Inflammatory macrophage treated with lipopolysaccharide for 4 hours (primary cell): ENCODE data around the gene NLGN1.
A peak's percentile ranks its signal among the peaks of the same experiment; 100 is the strongest.

Experiments used
- DNase-seq: peaks from one replicate; pipeline ENCODE4 v3.0.0-alpha.2; 2020

Gene NLGN1

DNA sequence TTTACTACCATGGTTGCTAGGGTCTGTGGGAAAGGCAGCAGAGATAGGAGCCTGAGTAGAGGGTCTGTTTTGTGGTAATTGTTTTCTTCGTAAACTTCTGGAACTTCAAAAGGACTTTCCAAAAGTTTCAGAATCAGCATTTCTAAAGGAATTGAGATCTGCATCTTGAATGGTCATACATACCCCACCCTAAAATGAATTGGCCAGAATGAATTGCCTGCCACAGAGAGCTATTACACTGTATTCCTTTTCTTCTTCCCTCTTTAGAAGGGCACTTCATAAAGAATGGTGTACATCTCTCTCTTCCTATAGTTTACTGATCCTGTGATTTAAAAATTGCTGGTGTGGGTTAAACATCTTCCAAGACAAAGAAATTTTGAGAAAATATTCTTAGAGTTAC, 525.7 kb downstream of the NLGN1 start:
- no peak for DNase-seq

DNA sequence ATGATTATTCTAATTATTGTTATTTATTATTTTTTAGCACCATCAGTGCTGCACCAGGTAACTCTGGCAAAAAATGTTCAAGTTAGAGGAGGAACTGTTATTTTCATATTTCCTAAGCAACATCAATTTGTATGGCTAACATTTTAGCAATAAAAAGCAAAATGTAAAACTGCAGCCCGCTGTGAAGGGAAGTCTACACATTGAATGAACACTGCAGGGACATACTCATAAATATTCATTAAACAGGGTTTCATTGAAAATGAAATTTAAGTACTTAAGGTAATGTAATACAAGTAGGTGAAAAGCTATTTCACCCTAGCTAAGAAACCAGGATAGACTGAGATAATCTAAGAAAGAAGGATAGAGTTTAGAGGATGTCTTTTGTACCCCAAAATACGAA, 532.7 kb downstream of the NLGN1 start:
- DNase-seq = no peak

DNA sequence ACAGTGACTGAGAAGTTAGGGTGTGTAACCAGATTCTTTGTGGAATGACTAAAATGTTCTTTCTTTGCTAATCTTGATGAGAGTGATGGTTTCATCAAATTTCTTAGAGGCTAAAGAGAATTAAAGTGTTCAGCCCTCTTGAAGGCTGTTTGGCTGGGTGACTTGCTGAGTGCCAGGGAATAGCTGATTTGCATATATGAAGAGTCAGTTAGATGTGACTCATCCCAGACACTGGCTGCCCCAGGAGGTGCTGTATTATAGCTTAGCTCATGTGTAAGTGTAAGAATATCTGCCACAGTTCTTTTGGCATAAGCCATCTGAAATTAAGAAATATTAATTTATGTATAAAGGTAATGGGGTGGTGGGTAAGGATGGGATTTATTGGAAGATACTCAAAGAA, 535.1 kb downstream of the NLGN1 start:
- DNase-seq = peak; percentile 0

DNA sequence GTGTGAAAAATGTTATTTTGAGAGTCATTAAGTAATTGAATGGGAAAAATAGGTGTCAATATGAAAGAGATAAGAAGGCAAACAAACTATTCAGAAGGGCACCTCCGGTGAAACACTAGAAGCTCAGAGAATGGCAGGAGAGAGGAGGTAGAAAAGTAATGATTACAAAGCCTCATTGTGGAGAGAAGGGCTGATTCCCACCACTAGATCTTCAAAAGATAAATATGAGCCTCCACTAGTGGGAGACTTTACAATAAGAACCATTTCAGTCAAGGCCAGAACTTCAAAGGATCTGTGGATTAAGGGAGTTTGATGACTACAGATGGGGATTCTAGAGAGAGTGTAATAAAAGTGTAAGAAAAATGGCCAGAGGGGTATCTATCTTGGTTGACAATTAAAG, 535.6 kb downstream of the NLGN1 start:
- no peak for DNase-seq

DNA sequence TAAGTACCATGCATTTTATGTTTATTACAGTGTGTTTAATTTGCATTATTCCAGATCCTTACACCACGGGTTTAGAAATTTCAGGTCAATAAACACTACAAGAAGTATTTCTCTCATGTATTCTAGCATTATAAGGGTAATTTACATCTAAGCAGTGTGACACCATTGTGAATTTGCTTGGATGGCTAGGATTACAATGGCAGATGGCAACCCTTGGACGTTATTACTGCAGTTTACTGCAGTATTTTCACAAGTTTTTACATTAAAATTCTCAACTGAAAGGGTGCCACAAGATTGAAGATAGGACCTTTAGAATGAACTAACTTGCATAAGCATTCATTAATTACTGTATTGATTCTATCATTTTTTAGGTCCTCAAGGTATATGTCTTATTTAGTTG, 538.8 kb downstream of the NLGN1 start:
- DNase-seq = no peak

DNA sequence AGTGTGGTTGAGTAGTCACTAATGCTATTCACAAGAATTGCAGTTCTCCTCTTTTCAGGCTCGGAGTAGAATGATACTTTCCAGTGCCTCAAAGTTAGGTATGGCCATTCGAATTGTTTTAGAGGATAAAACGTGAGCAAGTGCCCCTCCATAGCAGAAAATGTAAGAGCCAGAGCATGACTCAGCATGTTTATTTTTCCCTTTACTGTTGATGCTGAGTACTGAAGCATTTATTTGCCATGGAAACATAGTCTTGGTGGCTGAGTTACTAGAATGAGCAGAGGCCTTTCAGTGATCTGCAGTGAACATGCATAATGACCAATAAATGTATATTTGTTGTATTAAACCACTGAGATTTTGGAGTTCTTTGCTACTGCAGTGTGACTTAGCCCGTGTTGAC, 540.6 kb downstream of the NLGN1 start:
- DNase-seq = no peak

DNA sequence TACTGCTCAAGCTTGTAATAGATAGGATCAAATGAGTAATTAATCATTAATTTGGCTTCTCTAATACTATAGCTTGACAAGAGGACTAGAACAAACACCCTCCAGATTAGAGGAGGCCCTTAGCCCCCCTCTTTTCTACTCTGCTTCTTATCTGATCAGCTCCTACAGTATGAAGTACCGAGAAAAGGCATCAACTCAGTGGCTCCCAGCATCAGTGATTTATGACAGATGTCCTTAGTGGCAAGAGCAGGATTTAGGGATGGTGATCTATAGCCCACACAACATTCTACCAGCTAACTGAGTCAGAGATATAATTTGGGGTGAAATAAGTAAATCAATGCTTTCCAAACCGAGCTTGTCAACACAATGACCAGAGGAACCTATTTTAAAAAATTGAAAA, 541.1 kb downstream of the NLGN1 start:
- DNase-seq = no peak

DNA sequence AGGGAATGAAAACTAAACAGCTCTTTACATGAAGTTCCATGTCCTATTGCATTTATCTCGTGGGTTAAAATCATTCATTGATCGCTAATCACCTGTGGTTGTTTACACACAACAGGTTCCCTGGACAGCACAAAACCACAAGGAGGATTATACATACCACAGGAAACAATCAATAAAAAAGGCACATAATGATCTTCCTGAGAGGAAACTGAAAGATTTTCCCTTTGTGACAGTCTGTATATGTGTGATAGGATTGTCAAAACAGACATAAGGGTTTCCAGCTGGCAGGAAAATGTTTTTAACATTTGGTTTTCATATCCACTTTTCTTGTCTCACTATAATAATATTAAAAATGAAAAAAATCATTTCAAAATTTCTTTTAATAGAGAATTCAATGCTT, 541.8 kb downstream of the NLGN1 start:
- DNase-seq = no peak

DNA sequence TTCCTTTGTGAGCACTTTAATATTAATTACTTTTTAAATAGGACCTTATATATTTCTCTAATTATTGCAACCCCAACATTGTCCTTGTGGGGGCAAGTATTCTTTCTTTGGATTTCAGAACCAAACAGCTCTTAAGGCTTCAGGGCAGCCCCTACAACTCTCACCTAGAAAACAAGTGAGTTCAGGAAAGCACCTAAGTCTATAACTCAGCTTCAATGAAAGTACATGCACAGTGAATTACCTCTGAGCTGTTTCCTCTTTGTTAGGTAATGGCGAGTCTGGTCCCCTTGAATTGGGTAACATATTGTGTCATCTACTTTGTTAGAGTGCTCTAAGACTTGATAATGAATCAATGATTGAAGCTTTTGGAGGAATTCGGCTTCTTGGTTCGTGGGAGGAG, 545.7 kb downstream of the NLGN1 start:
- DNase-seq = no peak

DNA sequence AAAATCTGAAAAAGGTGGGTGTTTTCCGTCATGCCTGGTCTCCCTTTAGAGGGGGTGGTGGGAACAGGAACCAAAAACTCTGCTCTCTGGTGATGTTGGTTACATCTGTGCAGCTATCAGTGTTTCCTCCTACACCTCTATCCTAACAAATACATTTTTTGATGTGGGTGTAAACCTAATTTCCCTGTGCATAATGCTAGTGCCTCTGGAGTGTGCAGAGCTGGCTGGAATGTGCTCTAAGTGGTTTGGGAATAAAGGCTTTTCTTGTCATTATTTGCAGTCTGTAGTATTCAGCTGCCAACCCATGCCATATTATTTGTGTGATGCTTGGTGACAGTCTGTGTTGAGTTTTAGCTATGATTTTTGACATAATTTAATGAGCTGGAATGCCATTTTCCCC, 547.6 kb downstream of the NLGN1 start:
- DNase-seq = no peak

DNA sequence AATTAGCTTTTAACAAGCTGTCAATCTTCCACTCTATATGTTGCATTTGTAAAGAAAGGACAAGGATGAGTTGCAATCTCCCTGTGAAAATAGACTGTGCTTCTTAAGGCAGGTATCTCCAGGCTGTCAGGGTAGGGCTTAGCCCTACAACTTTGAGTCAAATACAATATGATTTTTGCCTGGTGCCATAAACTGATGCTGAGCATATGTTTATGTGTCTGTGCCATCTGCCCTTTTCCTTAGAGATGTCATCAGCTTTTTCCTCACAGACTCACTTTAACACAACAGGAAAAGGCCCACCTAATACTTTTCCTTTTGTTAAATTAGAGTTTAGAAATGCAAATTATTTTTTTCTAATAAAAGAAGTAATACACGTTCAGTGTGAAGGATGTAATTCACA, 548.3 kb downstream of the NLGN1 start:
- DNase-seq = no peak

DNA sequence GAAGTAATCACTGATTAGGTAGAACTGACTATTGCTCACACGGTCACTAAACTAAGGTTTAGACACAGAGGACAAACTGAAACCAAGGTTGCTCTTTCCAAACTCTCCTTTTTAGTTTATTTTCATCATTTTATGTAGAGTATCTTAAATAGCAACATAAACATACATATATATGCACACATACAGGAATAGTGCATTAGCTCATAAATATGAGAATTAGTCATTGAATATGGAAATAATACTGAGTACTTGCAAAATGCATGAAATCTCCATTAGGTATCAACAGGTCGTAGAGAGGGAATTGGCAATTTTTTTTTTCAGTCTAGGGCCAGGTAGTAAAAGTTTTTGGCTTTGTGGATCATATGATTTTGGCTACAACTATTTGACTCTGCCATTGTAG, 557.1 kb downstream of the NLGN1 start:
- DNase-seq = no peak

DNA sequence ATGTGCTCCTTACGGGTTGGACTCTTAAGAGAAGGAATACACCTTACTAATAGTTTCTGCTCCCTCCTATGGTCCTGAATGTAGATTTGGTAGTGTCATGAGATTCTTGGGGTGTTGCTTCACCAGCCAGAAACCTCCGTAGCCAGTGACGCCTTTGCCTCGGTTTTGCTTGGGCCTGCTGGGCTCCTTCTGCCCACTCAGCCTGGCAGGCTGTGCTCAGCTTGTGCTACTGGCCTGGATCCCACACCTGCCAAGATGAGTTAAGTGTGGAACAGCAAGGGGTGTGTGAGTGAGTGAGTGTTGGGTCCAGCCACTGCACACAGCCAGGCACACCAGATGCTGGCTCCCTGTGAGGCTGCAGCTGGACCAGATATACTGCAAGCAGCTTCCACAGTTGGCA, 560.1 kb downstream of the NLGN1 start:
- no peak for DNase-seq

DNA sequence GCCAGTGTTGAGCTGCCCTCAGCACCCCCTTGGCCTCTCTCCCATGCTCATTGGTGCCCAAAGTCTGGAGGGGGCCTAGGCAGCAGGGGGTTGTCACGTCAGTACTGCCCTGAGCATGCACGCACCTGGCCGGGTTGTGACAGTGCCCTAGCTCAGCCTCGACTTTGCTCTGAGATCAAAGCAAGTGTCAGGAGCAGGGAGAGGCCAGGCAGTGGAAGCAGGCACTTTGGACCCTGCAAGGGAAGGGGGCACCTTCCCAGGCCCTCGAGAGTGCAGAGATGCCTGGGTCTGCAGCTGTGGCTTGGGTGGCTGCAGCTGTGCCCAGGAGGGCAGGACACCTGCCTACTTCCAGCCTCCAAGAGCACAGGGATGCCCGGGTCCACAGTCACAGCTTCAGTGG, 561.3 kb downstream of the NLGN1 start:
- DNase-seq = no peak

DNA sequence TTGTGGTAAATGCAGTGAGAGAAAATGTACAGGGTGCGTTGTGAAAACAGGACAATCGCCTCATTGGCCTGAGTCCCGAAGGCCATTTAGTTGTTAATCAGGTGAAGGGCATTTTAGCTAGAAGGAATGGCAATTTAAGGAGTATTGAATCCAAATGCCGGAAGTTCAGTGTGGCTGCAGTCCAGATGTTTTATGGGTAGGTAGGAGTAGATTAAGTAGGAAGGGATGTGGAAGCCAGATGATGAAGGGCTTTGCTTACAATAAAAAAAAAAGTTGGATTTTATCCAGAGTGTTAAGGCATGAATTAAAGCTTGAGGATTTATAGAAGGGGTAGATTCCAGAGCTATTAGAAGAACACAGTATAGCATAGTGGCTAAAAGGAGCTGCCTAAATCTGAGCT, 572.7 kb downstream of the NLGN1 start:
- no peak for DNase-seq

DNA sequence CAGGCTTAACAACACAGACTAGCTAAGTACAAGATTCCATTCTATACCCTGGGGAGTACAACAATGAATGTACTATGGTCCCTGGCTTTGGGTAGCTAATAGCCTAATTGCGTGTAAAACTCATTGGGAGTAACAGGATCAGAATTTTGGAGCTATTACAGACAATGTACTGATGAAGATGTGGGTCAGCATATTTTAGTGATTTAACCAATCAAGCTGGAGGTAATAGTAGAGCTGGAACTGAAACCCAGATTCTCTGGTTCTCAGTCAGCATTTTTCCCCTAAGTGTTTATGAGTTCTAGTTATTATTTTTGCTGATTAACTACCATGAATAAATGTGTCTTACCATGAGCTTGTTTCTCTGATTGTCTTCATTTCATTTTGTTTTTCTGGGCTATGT, 578.7 kb downstream of the NLGN1 start:
- no peak for DNase-seq

DNA sequence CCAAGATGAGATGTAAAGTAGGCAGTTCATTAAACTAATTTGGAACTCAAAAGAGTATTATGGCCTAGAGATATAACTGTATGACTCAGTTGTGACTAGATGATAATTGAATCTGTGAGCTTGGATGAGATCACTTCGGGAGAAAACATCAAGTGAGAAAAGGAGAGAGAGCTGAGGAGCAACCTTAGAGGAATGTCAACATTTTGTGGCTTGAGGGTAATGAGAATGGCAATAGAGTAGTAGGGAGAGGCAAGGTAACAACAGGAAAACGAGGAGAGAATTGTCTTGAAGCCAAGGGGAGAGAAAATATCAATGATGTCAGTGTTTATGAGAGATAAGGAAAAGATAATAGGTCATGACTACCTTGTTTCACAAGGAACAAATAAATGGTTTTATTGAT, 580.2 kb downstream of the NLGN1 start:
- DNase-seq = no peak

DNA sequence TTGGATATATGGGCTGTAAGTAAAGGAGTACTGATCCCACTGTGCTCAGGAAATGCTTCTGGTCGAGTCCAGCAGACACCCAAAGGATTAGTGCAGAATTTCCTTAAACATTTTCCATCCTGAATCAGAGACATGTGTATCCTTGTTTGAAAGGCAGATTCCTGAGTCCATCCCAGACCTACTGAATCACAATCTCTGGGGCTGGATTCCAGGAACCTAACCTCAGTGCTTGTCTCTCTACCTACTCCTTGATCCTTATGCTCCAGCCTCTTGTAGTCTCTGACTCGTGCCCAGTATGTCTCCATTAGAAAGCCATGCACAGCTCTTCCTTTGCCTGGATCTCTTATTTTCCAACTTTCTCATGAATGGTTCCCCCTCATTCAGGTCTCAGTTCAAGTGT, 585.8 kb downstream of the NLGN1 start:
- no peak for DNase-seq

DNA sequence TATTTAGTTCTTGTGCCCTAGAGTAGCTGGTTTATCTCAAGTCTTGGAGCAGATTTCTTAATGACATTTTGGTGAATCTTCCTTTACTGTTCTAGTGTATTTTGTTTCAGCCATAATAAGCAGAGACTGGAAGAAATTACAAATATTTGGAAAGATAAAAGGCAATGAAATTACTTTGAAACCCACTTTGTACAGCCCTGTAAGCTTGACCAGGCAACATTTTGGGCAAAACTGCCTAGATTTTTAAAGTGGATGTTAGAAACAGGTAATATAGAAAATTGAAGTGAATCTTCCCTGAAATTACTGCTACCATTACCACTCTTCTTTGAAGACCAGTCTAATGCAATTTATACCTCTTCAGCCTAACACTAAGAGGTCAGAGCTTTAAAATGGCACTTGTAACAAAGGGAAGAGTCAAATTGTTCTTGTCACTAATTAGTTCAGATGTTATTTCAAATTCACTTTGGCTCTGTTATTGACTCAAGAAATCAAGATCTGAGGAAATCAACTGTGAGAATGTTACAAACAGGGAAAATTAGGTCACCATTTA, 589.4 kb downstream of the NLGN1 start:
- DNase-seq = no peak

DNA sequence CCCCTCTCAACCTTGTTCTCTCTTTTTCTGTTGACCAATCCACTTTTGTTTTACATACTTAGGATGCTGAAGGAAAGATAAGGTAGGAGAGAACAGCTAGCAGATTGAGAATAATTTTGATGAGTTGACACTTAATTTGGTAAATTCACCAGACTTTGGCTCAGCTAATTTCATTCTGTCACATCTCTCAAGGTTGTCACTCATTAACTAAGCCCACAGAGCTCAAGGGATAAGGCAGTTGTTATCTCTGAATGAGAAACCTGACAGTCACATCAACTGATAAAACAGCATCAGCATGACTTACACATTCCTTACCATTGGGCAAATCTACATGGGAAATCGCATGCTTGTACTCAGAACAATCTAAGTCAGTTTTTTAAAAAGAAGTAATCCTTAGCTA, 591.4 kb downstream of the NLGN1 start:
- no peak for DNase-seq

DNA sequence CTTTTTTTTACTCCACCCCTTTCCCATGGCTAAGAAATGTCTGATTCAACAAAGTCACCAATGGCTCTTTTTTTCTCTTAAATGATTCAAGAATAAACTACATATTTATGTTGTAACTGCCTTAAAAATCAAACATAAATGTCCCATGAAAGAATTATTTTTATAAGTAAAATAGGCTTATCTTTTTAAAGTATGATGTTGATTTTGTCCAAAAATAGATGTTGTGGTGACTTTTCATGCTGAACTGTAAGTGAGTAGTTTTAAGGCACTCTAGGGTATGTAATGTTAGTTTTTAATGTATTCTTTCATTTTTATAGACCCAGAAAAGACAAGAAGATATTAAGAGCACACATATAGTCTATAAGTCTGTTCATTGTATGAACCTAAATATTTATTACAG, 594.9 kb downstream of the NLGN1 start:
- no peak for DNase-seq

DNA sequence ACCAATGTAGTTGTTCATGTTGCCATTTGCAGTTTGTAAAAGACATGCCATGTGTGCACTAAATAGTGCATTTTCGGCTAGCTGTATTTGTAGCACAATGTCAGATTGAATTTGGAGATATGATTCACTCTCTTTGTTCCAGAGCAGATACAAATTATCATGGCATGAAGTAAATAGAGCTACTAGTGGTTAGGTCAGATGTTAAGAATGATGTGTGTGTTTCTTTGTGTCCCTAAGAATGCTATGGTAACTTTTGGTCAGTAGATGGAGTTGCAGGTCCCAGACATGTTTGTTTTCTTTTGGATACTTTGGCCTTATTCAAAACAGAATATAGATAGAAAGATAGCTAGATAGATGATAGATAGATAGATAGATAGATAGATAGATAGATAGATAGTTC, 595.8 kb downstream of the NLGN1 start:
- no peak for DNase-seq

DNA sequence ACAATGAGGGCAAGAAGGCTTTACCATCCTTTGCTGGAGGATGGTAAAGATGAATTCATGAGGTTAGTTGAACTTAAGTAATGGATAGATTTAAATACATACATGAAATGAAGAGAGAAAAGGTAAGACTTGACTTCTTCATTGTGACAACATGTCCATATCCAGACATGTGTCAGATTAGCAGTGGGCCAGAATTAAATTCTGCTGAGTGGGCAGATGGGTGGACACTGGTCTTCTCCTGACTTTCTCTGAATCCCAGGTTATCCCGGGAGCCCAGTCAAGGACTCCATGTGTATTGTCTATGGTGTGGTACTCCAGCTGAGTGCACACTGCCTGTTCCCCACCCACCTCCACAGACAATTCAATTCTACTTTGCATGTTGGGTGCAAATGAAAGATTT, 603.1 kb downstream of the NLGN1 start:
- DNase-seq = no peak

DNA sequence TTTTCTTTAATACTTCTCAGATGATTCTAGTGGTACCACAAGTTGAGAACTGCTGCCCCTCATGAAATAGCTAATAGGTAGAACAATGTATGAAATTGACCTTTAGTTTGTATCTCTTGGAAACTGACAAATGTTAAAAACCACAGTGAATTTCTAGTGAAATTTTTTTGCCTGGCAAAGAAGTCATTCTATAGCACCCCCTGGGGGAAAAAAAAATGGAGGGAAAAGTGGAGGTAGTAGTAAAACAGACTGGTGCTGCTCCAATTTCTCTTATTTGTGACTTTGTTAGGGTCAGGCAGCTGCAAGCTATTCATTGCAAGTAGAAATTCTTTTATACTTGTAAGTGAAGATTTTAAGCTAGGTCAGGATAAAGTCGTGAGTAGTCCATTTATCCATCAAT, 605.0 kb downstream of the NLGN1 start:
- DNase-seq = no peak

DNA sequence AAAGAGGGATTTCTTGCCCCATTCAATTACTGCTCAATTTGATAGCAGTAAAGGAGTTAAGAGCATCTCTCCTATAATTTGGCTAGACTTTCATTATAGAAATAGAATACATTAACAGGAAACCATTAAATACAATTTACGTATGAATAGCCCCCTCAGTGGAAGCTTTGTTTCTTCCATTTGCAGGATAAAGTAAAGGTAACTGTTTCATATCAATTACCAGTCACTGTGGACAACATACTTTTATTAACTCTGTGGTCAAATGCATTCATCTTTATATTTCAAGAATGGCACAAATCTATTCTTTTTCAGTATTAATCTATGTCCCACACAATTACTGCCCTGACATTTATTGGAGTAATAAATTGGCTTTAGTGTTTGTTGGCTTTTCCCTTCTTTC, 613.4 kb downstream of the NLGN1 start:
- DNase-seq = no peak

DNA sequence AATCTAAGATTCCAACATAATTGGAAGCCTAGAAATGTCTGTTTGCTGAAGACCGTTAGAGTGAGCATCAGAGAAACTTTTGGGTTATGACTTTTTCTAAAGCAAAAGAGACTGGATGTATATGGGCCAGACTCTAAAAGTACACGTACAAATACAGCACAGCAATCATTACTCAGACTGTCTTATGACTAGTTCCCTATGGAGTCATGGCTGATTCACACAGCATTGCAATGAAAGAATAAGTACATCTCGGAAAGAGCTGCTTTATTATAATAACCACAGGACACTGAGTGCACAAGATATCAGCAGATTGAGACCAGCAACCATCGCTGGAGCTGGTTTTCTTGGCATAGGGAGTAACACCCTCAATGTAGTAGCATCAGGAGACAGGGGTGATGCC, 618.6 kb downstream of the NLGN1 start:
- no peak for DNase-seq
